ENCODE results near the gene NUP214. TPM values are rescaled to one million over a fixed set of nuclear protein-coding genes. Genes with fewer than 3 reads are reported as not detected.

The NUP214 gene
- total and polyA plus RNA-seq, 2 of the 8 experiments (the other 6 are each of a cell fraction or from before 2014, with no cell fraction given) = 28.6 to 50.2 TPM

DNA sequence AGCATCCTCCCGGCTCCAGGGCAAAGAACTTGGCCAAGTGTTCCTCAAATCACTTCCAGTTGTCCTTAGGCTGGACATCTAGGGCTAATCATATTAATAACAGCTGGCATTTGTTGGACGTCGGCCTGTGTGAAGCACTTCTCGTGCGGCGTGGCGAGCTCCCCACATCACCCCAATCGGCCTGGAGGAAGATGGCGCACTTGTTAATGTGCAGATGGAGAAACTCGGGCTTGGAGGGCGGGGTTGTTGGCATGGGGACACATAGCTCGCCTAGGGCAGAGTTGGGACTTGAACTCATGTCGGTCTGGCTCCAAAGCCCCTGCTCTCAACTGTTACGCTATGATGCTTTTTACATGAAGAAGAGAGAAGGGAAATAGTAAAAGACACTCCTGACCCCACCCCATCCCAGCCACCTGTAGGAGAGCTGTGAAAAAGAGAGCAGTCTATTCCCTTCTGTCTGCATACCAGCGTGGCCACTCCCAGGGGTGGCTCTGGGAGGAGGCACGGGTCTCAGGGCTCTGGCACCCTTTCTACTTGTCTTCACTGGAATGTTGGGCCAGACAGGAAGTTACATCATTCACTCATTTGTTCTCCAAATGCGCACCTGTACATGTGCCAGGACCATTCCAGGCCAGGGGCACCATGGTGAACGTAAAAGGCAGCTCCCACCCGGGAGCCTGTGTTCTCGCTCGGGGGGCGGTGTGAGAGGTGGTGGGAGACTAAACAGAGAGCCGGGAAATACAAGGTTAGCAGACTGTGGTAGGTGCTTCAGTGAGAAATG, 12.8 kb upstream of the NUP214 start (continued):
- TF ChIP-seq, protein P1, sequence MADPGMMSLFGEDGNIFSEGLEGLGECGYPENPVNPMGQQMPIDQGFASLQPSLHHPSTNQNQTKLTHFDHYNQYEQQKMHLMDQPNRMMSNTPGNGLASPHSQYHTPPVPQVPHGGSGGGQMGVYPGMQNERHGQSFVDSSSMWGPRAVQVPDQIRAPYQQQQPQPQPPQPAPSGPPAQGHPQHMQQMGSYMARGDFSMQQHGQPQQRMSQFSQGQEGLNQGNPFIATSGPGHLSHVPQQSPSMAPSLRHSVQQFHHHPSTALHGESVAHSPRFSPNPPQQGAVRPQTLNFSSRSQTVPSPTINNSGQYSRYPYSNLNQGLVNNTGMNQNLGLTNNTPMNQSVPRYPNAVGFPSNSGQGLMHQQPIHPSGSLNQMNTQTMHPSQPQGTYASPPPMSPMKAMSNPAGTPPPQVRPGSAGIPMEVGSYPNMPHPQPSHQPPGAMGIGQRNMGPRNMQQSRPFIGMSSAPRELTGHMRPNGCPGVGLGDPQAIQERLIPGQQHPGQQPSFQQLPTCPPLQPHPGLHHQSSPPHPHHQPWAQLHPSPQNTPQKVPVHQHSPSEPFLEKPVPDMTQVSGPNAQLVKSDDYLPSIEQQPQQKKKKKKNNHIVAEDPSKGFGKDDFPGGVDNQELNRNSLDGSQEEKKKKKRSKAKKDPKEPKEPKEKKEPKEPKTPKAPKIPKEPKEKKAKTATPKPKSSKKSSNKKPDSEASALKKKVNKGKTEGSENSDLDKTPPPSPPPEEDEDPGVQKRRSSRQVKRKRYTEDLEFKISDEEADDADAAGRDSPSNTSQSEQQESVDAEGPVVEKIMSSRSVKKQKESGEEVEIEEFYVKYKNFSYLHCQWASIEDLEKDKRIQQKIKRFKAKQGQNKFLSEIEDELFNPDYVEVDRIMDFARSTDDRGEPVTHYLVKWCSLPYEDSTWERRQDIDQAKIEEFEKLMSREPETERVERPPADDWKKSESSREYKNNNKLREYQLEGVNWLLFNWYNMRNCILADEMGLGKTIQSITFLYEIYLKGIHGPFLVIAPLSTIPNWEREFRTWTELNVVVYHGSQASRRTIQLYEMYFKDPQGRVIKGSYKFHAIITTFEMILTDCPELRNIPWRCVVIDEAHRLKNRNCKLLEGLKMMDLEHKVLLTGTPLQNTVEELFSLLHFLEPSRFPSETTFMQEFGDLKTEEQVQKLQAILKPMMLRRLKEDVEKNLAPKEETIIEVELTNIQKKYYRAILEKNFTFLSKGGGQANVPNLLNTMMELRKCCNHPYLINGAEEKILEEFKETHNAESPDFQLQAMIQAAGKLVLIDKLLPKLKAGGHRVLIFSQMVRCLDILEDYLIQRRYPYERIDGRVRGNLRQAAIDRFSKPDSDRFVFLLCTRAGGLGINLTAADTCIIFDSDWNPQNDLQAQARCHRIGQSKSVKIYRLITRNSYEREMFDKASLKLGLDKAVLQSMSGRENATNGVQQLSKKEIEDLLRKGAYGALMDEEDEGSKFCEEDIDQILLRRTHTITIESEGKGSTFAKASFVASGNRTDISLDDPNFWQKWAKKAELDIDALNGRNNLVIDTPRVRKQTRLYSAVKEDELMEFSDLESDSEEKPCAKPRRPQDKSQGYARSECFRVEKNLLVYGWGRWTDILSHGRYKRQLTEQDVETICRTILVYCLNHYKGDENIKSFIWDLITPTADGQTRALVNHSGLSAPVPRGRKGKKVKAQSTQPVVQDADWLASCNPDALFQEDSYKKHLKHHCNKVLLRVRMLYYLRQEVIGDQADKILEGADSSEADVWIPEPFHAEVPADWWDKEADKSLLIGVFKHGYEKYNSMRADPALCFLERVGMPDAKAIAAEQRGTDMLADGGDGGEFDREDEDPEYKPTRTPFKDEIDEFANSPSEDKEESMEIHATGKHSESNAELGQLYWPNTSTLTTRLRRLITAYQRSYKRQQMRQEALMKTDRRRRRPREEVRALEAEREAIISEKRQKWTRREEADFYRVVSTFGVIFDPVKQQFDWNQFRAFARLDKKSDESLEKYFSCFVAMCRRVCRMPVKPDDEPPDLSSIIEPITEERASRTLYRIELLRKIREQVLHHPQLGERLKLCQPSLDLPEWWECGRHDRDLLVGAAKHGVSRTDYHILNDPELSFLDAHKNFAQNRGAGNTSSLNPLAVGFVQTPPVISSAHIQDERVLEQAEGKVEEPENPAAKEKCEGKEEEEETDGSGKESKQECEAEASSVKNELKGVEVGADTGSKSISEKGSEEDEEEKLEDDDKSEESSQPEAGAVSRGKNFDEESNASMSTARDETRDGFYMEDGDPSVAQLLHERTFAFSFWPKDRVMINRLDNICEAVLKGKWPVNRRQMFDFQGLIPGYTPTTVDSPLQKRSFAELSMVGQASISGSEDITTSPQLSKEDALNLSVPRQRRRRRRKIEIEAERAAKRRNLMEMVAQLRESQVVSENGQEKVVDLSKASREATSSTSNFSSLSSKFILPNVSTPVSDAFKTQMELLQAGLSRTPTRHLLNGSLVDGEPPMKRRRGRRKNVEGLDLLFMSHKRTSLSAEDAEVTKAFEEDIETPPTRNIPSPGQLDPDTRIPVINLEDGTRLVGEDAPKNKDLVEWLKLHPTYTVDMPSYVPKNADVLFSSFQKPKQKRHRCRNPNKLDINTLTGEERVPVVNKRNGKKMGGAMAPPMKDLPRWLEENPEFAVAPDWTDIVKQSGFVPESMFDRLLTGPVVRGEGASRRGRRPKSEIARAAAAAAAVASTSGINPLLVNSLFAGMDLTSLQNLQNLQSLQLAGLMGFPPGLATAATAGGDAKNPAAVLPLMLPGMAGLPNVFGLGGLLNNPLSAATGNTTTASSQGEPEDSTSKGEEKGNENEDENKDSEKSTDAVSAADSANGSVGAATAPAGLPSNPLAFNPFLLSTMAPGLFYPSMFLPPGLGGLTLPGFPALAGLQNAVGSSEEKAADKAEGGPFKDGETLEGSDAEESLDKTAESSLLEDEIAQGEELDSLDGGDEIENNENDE (IDR thresholded peaks at IDR 0.05; ENCODE audit: insufficient replicate concordance, low read length) = no peak

All from H1 (cell line).